GM12891 (cell line): Measurements from ENCODE around the gene FAM50B.

Source experiments
- DNase-seq: peaks from one replicate; pipeline ENCODE4 v3.0.0; 2011; ENCODE audit warnings: low spot score; ENCODE audit not compliant: insufficient read length
- FAIRE-seq: peaks from 2 replicates; lab custom pipeline; 2011; peaks lifted over from hg19 to GRCh38; lab: Jason Lieb, UNC
- PAX5 ChIP-seq: IDR thresholded peaks from 2 replicates; pipeline ENCODE4 v1.6.1; 2011; ENCODE audit warnings: low read length, moderate library complexity, mild to moderate bottlenecking; ENCODE audit not compliant: insufficient read depth, severe bottlenecking
- POLR2A ChIP-seq: IDR thresholded peaks from 2 replicates; pipeline ENCODE4 v1.6.1; 2011; ENCODE audit warnings: low read depth, low read length, control low read depth
- POLR2AphosphoS5 ChIP-seq: IDR thresholded peaks from 2 replicates; pipeline ENCODE4 v1.6.1; 2011; ENCODE audit warnings: low read depth, low read length, control low read depth
- POU2F2 ChIP-seq: IDR thresholded peaks from 2 replicates; pipeline ENCODE4 v1.6.1; 2011; ENCODE audit warnings: low read depth, mild to moderate bottlenecking, control low read depth, low read length, moderate library complexity
- SPI1 ChIP-seq: IDR thresholded peaks from 2 replicates; pipeline ENCODE4 v1.6.1; 2011; ENCODE audit warnings: low read depth, low read length, control low read depth
- TAF1 ChIP-seq: IDR thresholded peaks from 2 replicates; pipeline ENCODE4 v1.6.1; 2011; ENCODE audit warnings: low read depth, low read length, control low read depth

Gene FAM50B

GRCh38 chr6:3893487-3893886 lies 44.3 kb downstream of the FAM50B start:
- TF ChIP-seq TAF1 (no peak), SPI1 (no peak), POLR2AphosphoS5 (no peak), PAX5 (no peak), POU2F2 (no peak), POLR2A (no peak)
- DNase-seq: no peak
- no peak for FAIRE-seq

- TF ChIP-seq POLR2AphosphoS5: no peak
- TF ChIP-seq POLR2A: no peak
- TF ChIP-seq TAF1: no peak
- no peak for TF ChIP-seq POU2F2
- no peak for TF ChIP-seq SPI1
- no peak for TF ChIP-seq PAX5
- DNase-seq (no peak), FAIRE-seq (no peak)
Observed at GRCh38 chr6:3893917-3894316, 44.7 kb downstream of the FAM50B start.

GRCh38 chr6:3894590-3895311 lies 45.6 kb downstream of the FAM50B start:
- TF ChIP-seq POLR2A: no peak
- TF ChIP-seq TAF1: no peak
- no peak for TF ChIP-seq SPI1
- no peak for TF ChIP-seq PAX5
- TF ChIP-seq POLR2AphosphoS5: no peak
- TF ChIP-seq POU2F2: no peak
- FAIRE-seq: no peak
- no peak for DNase-seq

- FAIRE-seq (no peak), DNase-seq (no peak)
- TF ChIP-seq POU2F2 (no peak), POLR2AphosphoS5 (no peak), PAX5 (no peak), TAF1 (no peak), POLR2A (no peak), SPI1 (no peak)
Observed at GRCh38 chr6:3895312-3895653, 46.1 kb downstream of the FAM50B start.

- no peak for DNase-seq
- TF ChIP-seq TAF1 (no peak), POLR2AphosphoS5 (no peak), SPI1 (no peak), POLR2A (no peak), POU2F2 (no peak), PAX5 (no peak)
- FAIRE-seq: no peak
Observed at GRCh38 chr6:3895805-3896204, 46.6 kb downstream of the FAM50B start.

- TF ChIP-seq POLR2A: no peak
- no peak for TF ChIP-seq SPI1
- FAIRE-seq (no peak), DNase-seq (no peak)
Observed at GRCh38 chr6:3898265-3898994, 49.3 kb downstream of the FAM50B start.

- DNase-seq (no peak), FAIRE-seq (no peak)
- TF ChIP-seq SPI1 (no peak), POLR2AphosphoS5 (no peak), TAF1 (no peak), PAX5 (no peak), POU2F2 (no peak)
Observed at GRCh38 chr6:3899061-3899460, 49.9 kb downstream of the FAM50B start.

GRCh38 chr6:3899970-3900439 lies 50.8 kb downstream of the FAM50B start:
- DNase-seq (no peak), FAIRE-seq (no peak)
- TF ChIP-seq POLR2AphosphoS5 (no peak), POLR2A (no peak), TAF1 (no peak), SPI1 (no peak)
